HepG2 (cell line): ENCODE measurements around the gene CORO1C. TPM values are rescaled to one million over a fixed set of nuclear protein-coding genes. Genes with fewer than 3 reads are reported as not detected.
A peak's percentile ranks its signal among the peaks of the same experiment; 100 is the strongest.

Source experiments
- ATF6 ChIP-seq: sonication (generic); formaldehyde crosslinking; conservative IDR thresholded peaks from 2 replicates; pipeline ENCODE4 v1.4.0; 2020; ENCODE audit warnings: missing genetic modification reagents
- ATM ChIP-seq: fragments of 450-650 bp; IDR thresholded peaks from 2 replicates; pipeline ENCODE4 v1.7.1; 2017; ENCODE audit warnings: mild to moderate bottlenecking, borderline replicate concordance
- ATRX ChIP-seq: sonication (generic); formaldehyde crosslinking; IDR thresholded peaks from 2 replicates; pipeline ENCODE4 v1.4.0; 2020; ENCODE audit warnings: missing genetic modification reagents, borderline replicate concordance
- DNMT1 ChIP-seq: sonication (generic); formaldehyde crosslinking; IDR thresholded peaks from 2 replicates; pipeline ENCODE4 v1.5.1; 2020; ENCODE audit warnings: mild to moderate bottlenecking, missing genetic modification reagents
- DZIP1 ChIP-seq: sonication (generic); formaldehyde crosslinking; IDR thresholded peaks from 2 replicates; pipeline ENCODE4 v1.5.0; 2020; ENCODE audit warnings: mild to moderate bottlenecking, missing genetic modification reagents
- HDAC6 ChIP-seq: fragments of 200-600 bp; sonication (generic); IDR thresholded peaks from 2 replicates; pipeline ENCODE4 v1.7.0; 2017; ENCODE audit warnings: mild to moderate bottlenecking, antibody characterized with exemption, low read length, low read depth
- HHEX ChIP-seq: IDR thresholded peaks from 2 replicates; pipeline ENCODE4 v1.6.1; 2016; ENCODE audit warnings: control low read depth
- HOXD1 ChIP-seq: sonication (generic); formaldehyde crosslinking; IDR thresholded peaks from 2 replicates; pipeline ENCODE4 v1.5.0; 2020; ENCODE audit warnings: missing genetic modification reagents
- NCOA5 ChIP-seq: sonication (generic); formaldehyde crosslinking; IDR thresholded peaks from 2 replicates; pipeline ENCODE4 v1.4.0; 2020; ENCODE audit warnings: missing genetic modification reagents
- PATZ1 ChIP-seq: sonication (generic); formaldehyde crosslinking; IDR thresholded peaks from 2 replicates; pipeline ENCODE4 v1.4.0; 2020; ENCODE audit warnings: missing genetic modification reagents
- PCBP2 ChIP-seq: fragments of 200-400 bp; formaldehyde crosslinking; optimal IDR thresholded peaks from 2 replicates; pipeline ENCODE3; 2018; ENCODE audit warnings: low read length, low read depth; ENCODE audit not compliant: poor library complexity, severe bottlenecking
- RFX3 ChIP-seq: IDR thresholded peaks from 2 replicates; pipeline ENCODE4 v1.6.1; 2016; ENCODE audit warnings: missing biosample characterization, missing genetic modification reagents
- RFX5 ChIP-seq: IDR thresholded peaks from 2 replicates; pipeline ENCODE4 v1.6.1; 2011; ENCODE audit warnings: low read depth, low read length, improper control_type of control experiment
- RNF2 ChIP-seq: fragments of 450-650 bp; conservative IDR thresholded peaks from 2 replicates; pipeline ENCODE4 v1.6.1; 2016; ENCODE audit warnings: low read depth
- ZBTB21 ChIP-seq: sonication (generic); formaldehyde crosslinking; IDR thresholded peaks from 2 replicates; pipeline ENCODE4 v1.4.0; 2020; ENCODE audit warnings: missing genetic modification reagents
- ZNF101 ChIP-seq: sonication (generic); formaldehyde crosslinking; IDR thresholded peaks from 2 replicates; pipeline ENCODE4 v1.4.0; 2020; ENCODE audit warnings: mild to moderate bottlenecking, low read depth, missing genetic modification reagents, borderline replicate concordance
- ZNF34 ChIP-seq: sonication (generic); formaldehyde crosslinking; IDR thresholded peaks from 2 replicates; pipeline ENCODE4 v1.4.0; 2020; ENCODE audit warnings: mild to moderate bottlenecking, missing genetic modification reagents, borderline replicate concordance
- ZNF430 ChIP-seq: sonication (generic); formaldehyde crosslinking; IDR thresholded peaks from 2 replicates; pipeline ENCODE4 v1.9.0; 2021; ENCODE audit warnings: mild to moderate bottlenecking, missing genetic modification reagents
- ZNF576 ChIP-seq: sonication (generic); formaldehyde crosslinking; IDR thresholded peaks from 2 replicates; pipeline ENCODE4 v1.4.0; 2020; ENCODE audit warnings: mild to moderate bottlenecking, missing genetic modification reagents
- ZNF660 ChIP-seq: sonication (generic); formaldehyde crosslinking; IDR thresholded peaks from 2 replicates; pipeline ENCODE4 v1.5.1; 2020; ENCODE audit warnings: mild to moderate bottlenecking, low read depth, missing genetic modification reagents, borderline replicate concordance
- ZNF772 ChIP-seq: sonication (generic); formaldehyde crosslinking; IDR thresholded peaks from 2 replicates; pipeline ENCODE4 v1.5.0; 2020; ENCODE audit warnings: mild to moderate bottlenecking, missing genetic modification reagents
- ZSCAN12 ChIP-seq: sonication (generic); formaldehyde crosslinking; IDR thresholded peaks from 2 replicates; pipeline ENCODE4 v1.9.0; 2021; ENCODE audit warnings: mild to moderate bottlenecking, missing genetic modification reagents
- polyA plus RNA-seq, 8 experiments: library from polyadenylated mRNA; depleted of rRNA in 3 of 8; stranded (reverse) in 7 of 8; unstranded in 1 of 8; fragments of >200 nt; fragmentation: Illumina TruSeq in 4 of 8; extraction: Trizol in 4 of 8; gene quantifications; 2 replicates each; pipeline versions ENCODE4 v1.2.1 to v1.2.3, GENCODE V29; 2011 to 2016; ENCODE audit warnings: low read depth in 4 of 8, missing spikeins in 1 of 8, mixed read lengths in 1 of 8; ENCODE audit not compliant: insufficient read depth in 1 of 8
- total RNA-seq, 5 experiments: library from RNA; depleted of rRNA; stranded (reverse); fragments of >200 nt; fragmentation: Illumina TruSeq; extraction: Trizol; gene quantifications; 2 replicates each; pipeline ENCODE4 v1.2.3, GENCODE V29; 2016; ENCODE audit warnings: low read depth in 1 of 5

The CORO1C gene
- total and polyA plus RNA-seq, 2 of the 13 experiments (the other 11 are each of a cell fraction or from before 2014, with no cell fraction given) = 73.7 to 131 TPM

- TF ChIP-seq ATM (no peak), ZSCAN12 (no peak), ZBTB21 (CRISPR knock-in tag) (peak; percentile 79; the same call in 1 of the 2 replicates), RFX5 (no peak), HOXD1 (CRISPR knock-in tag) (no peak), ZNF101 (CRISPR knock-in tag) (no peak), DZIP1 (CRISPR knock-in tag) (no peak), PATZ1 (CRISPR knock-in tag) (no peak), ATF6 (CRISPR knock-in tag) (no peak), ZNF576 (no peak), PCBP2 (no peak), ZNF430 (CRISPR knock-in tag) (no peak), HDAC6 (no peak), RFX3 (CRISPR knock-in tag) (no peak), NCOA5 (no peak), ZNF660 (CRISPR knock-in tag) (no peak), HHEX (CRISPR knock-in tag) (no peak), ZNF34 (CRISPR knock-in tag) (no peak), ATRX (CRISPR knock-in tag) (no peak), ZNF772 (CRISPR knock-in tag) (peak; percentile 76), RNF2 (no peak), DNMT1 (CRISPR knock-in tag) (no peak)
These were observed 3.0 kb upstream of the CORO1C start (continued) for GRCh38 chr12:108734200-108734906.
